ENCODE measurements around the gene NRXN3.
"Not testable (repeated sequence)": the region's sequence is repeated elsewhere in the genome, so short reads cannot be mapped to it uniquely, and the experiment has no call there.

The NRXN3 gene

GRCh38 chr14:78398216-78398615 lies 228.0 kb downstream of the NRXN3 start:
- no peak overlapping the region for H3K4me3 ChIP-seq (ENCODE audit: low read depth, low read length)

- H3K4me3 ChIP-seq (ENCODE audit: low read depth, low read length), result no peak overlapping the region
These were observed 229.2 kb downstream of the NRXN3 start for GRCh38 chr14:78399316-78399889.

- H3K4me3 ChIP-seq (ENCODE audit: low read depth, low read length), result no peak overlapping the region
These were observed 231.7 kb downstream of the NRXN3 start for GRCh38 chr14:78401866-78402265.

GRCh38 chr14:78403278-78403815 lies 233.2 kb downstream of the NRXN3 start:
- no peak overlapping the region for H3K4me3 ChIP-seq (ENCODE audit: low read depth, low read length)

- H3K4me3 ChIP-seq (ENCODE audit: low read depth, low read length), result no peak overlapping the region
These were observed 235.1 kb downstream of the NRXN3 start for GRCh38 chr14:78405079-78405856.

- H3K4me3 ChIP-seq (ENCODE audit: low read depth, low read length), result no peak overlapping the region
These were observed 242.3 kb downstream of the NRXN3 start for GRCh38 chr14:78412475-78412874.

GRCh38 chr14:78414172-78414571 lies 244.0 kb downstream of the NRXN3 start:
- H3K4me3 ChIP-seq (ENCODE audit: low read depth, low read length), result no peak overlapping the region

GRCh38 chr14:78417532-78417931 lies 247.4 kb downstream of the NRXN3 start:
- H3K4me3 ChIP-seq (ENCODE audit: low read depth, low read length), result no peak overlapping the region

GRCh38 chr14:78424311-78424710 lies 254.1 kb downstream of the NRXN3 start:
- H3K4me3 ChIP-seq (ENCODE audit: low read depth, low read length), result no peak overlapping the region

- H3K4me3 ChIP-seq (ENCODE audit: low read depth, low read length), result no peak overlapping the region
These were observed 255.2 kb downstream of the NRXN3 start for GRCh38 chr14:78425330-78425729.

- no peak overlapping the region for H3K4me3 ChIP-seq (ENCODE audit: low read depth, low read length)
These were observed 255.6 kb downstream of the NRXN3 start for GRCh38 chr14:78425782-78426181.

GRCh38 chr14:78432046-78432445 lies 261.9 kb downstream of the NRXN3 start:
- H3K4me3 ChIP-seq (ENCODE audit: low read depth, low read length), result no peak overlapping the region

- H3K4me3 ChIP-seq (ENCODE audit: low read depth, low read length), result not testable (repeated sequence)
These were observed 267.3 kb downstream of the NRXN3 start for GRCh38 chr14:78437448-78437847.

- no peak overlapping the region for H3K4me3 ChIP-seq (ENCODE audit: low read depth, low read length)
These were observed 270.3 kb downstream of the NRXN3 start for GRCh38 chr14:78440356-78440894.

GRCh38 chr14:78443834-78444233 lies 273.7 kb downstream of the NRXN3 start:
- H3K4me3 ChIP-seq (ENCODE audit: low read depth, low read length), result no peak overlapping the region

GRCh38 chr14:78445275-78445674 lies 275.1 kb downstream of the NRXN3 start:
- no peak overlapping the region for H3K4me3 ChIP-seq (ENCODE audit: low read depth, low read length)

- H3K4me3 ChIP-seq (ENCODE audit: low read depth, low read length), result no peak overlapping the region
These were observed 276.6 kb downstream of the NRXN3 start for GRCh38 chr14:78446807-78447206.

- no peak overlapping the region for H3K4me3 ChIP-seq (ENCODE audit: low read depth, low read length)
These were observed 278.3 kb downstream of the NRXN3 start for GRCh38 chr14:78448164-78449094.

GRCh38 chr14:78450669-78451318 lies 280.6 kb downstream of the NRXN3 start:
- no peak overlapping the region for H3K4me3 ChIP-seq (ENCODE audit: low read depth, low read length)

- no peak overlapping the region for H3K4me3 ChIP-seq (ENCODE audit: low read depth, low read length)
These were observed 281.1 kb downstream of the NRXN3 start for GRCh38 chr14:78451319-78451695.

All from iPS-11a (cell line).